Spleen (tissue), 11 donors: ENCODE results near the gene CECR2. TPM values are rescaled to one million over a fixed set of nuclear protein-coding genes. Genes with fewer than 3 reads are reported as not detected.

Experiments used
- DNase-seq: peaks from one replicate; pipeline ENCODE4 v3.0.0-alpha.2; 2020
- H3K27ac ChIP-seq, 8 donors: fragments of 200-600 bp; sonication (generic) in 7 of 8; 1 replicate in 4 of 8; 2 replicates in 4 of 8; pipeline versions ENCODE4 v1.5.0 to v1.8.0; 2016 to 2021; ENCODE audit warnings: inconsistent platforms in 4 of 8, mild to moderate bottlenecking in 4 of 8, moderate library complexity in 1 of 8
- H3K27me3 ChIP-seq, 7 donors: fragments of 200-600 bp; sonication (generic) in 6 of 7; replicated peaks in 1 of 7; 1 replicate in 4 of 7; 2 replicates in 3 of 7; pipeline versions ENCODE4 v1.5.0 to v1.8.0; 2016 to 2021; ENCODE audit warnings: inconsistent platforms in 3 of 7, mild to moderate bottlenecking in 1 of 7
- H3K36me3 ChIP-seq, 6 donors: fragments of 200-600 bp; sonication (generic) in 5 of 6; 1 replicate in 4 of 6; 2 replicates in 2 of 6; pipeline versions ENCODE4 v1.5.0 to v1.8.0; 2016 to 2021; ENCODE audit warnings: inconsistent platforms in 2 of 6
- H3K4me1 ChIP-seq, 6 donors: fragments of 200-600 bp; sonication (generic) in 5 of 6; 1 replicate in 3 of 6; 2 replicates in 3 of 6; pipeline versions ENCODE4 v1.5.0 to v1.8.0; 2016 to 2021; ENCODE audit warnings: inconsistent platforms in 3 of 6
- H3K4me3 ChIP-seq, 8 donors: fragments of 200-600 bp; sonication (generic) in 7 of 8; 1 replicate in 4 of 8; 2 replicates in 4 of 8; pipeline versions ENCODE4 v1.5.0 to v1.8.0; 2016 to 2021; ENCODE audit warnings: inconsistent platforms in 4 of 8, mild to moderate bottlenecking in 4 of 8, moderate library complexity in 2 of 8
- H3K9me3 ChIP-seq, 8 donors: fragments of 200-600 bp; sonication (generic) in 7 of 8; 1 replicate in 4 of 8; 2 replicates in 4 of 8; pipeline versions ENCODE4 v1.5.0 to v1.8.0; 2016 to 2021; ENCODE audit warnings: inconsistent platforms in 4 of 8
- CTCF ChIP-seq, 11 experiments: fragments of 200-600 bp in 7 of 11; fragments of 450-650 bp in 4 of 11; sonication (generic) in 4 of 11; IDR thresholded peaks in 8 of 11; conservative IDR thresholded peaks in 3 of 11; 1 replicate in 7 of 11; 2 replicates in 4 of 11; pipeline versions ENCODE4 v1.4.0 to v1.8.0; 2016 to 2021; ENCODE audit warnings: antibody characterized with exemption in 11 of 11, inconsistent platforms in 4 of 11, mild to moderate bottlenecking in 1 of 11
- POLR2A ChIP-seq, 3 donors: fragments of 450-650 bp; IDR thresholded peaks; one replicate each; pipeline ENCODE4 v1.5.1; 2017; ENCODE audit warnings: antibody characterized with exemption in 3 of 3, mild to moderate bottlenecking in 1 of 3
- POLR2AphosphoS5 ChIP-seq, 3 donors: sonication (generic); formaldehyde crosslinking; IDR thresholded peaks; one replicate each; pipeline ENCODE4 v1.5.1; 2017; ENCODE audit warnings: antibody characterized with exemption in 3 of 3
- WGBS, 5 donors: extraction: QIAGEN DNeasy Blood & Tissue Kit in 3 of 5; methylation state at CpG; one replicate each; pipeline versions ENCODE4 v1.1.5 to v1.1.7; 2013 to 2018; 5-methylcytosine and 5-hydroxymethylcytosine counted together
- intact Hi-C: fragments of 100-400 bp; cut with DNase I; formaldehyde crosslinking; loops from one replicate; pipeline ENCODE4 v1.15.0; 2023; ENCODE audit warnings: low total_unique reads
- polyA plus RNA-seq, 3 donors: library from polyadenylated mRNA; stranded (reverse); fragments of 200-250 nt; gene quantifications; one replicate each; pipeline ENCODE4 v1.2.1, GENCODE V29; 2013
- total RNA-seq, 7 donors: library from RNA; depleted of rRNA in 3 of 7; stranded (reverse); fragments of >200 nt in 3 of 7; fragmentation: NEBNext Ultra II Directional in 4 of 7; extraction: Animal tissue kit (Norgen Biotek cat#: 25700) in 4 of 7; gene quantifications; one replicate each; pipeline versions ENCODE4 v1.1.0 to v1.2.1, GENCODE V29; 2016 to 2021
- donor health status: healthy with polysubstance abuse.
- donor health status: DM: no; HTN: no; CAD: no; lungs with moderate emphysema.
- donor health status: DM: no; HTN: no; CAD: no.
- donor health status: Bipolar disorder and iron deficiency.
- donor health status: healthy.
- donor health status: DM: no; HTN: no; CAD: no.
- donor health status: DM: yes; HTN: yes; CAD: no.

Gene CECR2
- total and polyA plus RNA-seq, 10 donors = 0.05 to 3.0 (median 0.91) TPM

- no peak for DNase-seq
- no peaks in the 10 kb centered on the region for H3K9me3 ChIP-seq
- H3K4me1 ChIP-seq = peaks cover 0 to 24% (median 4%) of the 10 kb centered on the region in 6 donors
- peaks cover 10 to 100% (median 91%) of the 10 kb centered on the region in 6 donors for H3K36me3 ChIP-seq
- intact Hi-C loops = no loop called here
- 87 to 100% (median 95%) methylated on average over 2 of the region's 2 CpGs for WGBS, 5 donors
- TF ChIP-seq POLR2AphosphoS5 (IDR thresholded peaks at IDR 0.05) (no peak), CTCF (IDR thresholded peaks at IDR 0.05 in 8 of 11, conservative IDR thresholded peaks at IDR 0.05 in 3 of 11) (no peak), POLR2A (IDR thresholded peaks at IDR 0.05) (no peak)
- H3K27ac ChIP-seq = no peak overlapping the region
- H3K27me3 ChIP-seq = no peaks in the 10 kb centered on the region
- H3K4me3 ChIP-seq = no peak overlapping the region
Observed at GRCh38 chr22:17597217-17597616, 228.0 kb downstream of the CECR2 start.

DNA sequence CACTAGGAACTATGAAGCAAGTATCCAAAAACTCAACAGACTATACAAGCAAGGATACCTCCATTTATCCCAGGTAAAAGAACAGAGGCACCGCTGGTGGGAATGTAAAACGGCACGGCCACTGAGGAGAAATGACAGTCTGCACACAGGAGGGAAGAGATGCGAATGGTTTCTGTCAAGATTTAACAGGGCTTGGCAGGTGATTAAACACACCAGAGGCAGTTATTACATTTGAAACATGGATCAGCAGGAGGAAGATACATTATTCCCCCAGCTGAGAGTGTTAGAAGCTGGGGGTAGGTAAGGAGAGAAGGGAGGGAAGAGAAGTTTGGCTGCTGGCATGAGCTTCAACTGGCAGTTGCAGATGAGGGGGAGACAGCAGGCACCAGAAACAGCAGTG lies 229.1 kb downstream of the CECR2 start:
- Histone ChIP-seq H3K4me1 (peaks cover 0 to 24% (median 4%) of the 10 kb centered on the region in 6 donors), H3K36me3 (peaks cover 10 to 100% (median 82%) of the 10 kb centered on the region in 6 donors), H3K9me3 (no peaks in the 10 kb centered on the region), H3K27me3 (no peaks in the 10 kb centered on the region), H3K4me3 (no peak overlapping the region), H3K27ac (no peak overlapping the region)
- 93 to 100% (median 96%) methylated on average over 4 of the region's 4 CpGs for WGBS, 5 donors
- TF ChIP-seq POLR2AphosphoS5 (IDR thresholded peaks at IDR 0.05) (no peak), POLR2A (IDR thresholded peaks at IDR 0.05) (no peak), CTCF (IDR thresholded peaks at IDR 0.05 in 8 of 11, conservative IDR thresholded peaks at IDR 0.05 in 3 of 11) (no peak)
- peak; percentile 14 for DNase-seq
- intact Hi-C loops = no loop called here

GRCh38 chr22:17601031-17601430 lies 231.8 kb downstream of the CECR2 start:
- TF ChIP-seq POLR2A (IDR thresholded peaks at IDR 0.05) (no peak), CTCF (IDR thresholded peaks at IDR 0.05 in 8 of 11, conservative IDR thresholded peaks at IDR 0.05 in 3 of 11) (no peak)
- H3K27ac ChIP-seq = no peak overlapping the region
- H3K36me3 ChIP-seq = peaks cover 10 to 100% (median 57%) of the 10 kb centered on the region in 6 donors
- intact Hi-C loops = no loop called here
- H3K9me3 ChIP-seq = no peaks in the 10 kb centered on the region
- H3K27me3 ChIP-seq = no peaks in the 10 kb centered on the region
- no peak overlapping the region for H3K4me3 ChIP-seq
- peak; percentile 20 for DNase-seq
- H3K4me1 ChIP-seq = peaks cover 0 to 13% (median 0%) of the 10 kb centered on the region in 6 donors
- 81 to 94% (median 90%) methylated on average over 3 of the region's 3 CpGs for WGBS, 5 donors

DNA sequence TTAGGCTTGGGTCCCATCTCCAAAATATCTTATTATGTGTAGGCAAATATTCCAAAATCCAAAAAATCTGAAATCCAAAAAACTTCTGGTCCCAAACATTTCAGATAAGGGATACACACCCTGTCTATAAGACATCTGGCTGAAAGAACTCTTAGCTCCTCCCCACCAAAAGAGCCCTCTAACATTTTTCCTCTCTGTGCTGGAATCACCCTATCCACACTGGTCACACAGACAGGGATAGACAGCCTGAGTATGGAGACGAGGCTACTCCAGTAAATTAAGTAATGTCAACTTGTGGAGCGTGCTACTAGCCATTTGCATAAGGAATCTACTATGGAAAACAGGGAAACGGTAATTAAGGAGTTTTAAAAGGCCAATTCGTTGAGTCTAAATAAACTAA lies 234.4 kb downstream of the CECR2 start:
- H3K4me3 ChIP-seq = no peak overlapping the region
- no peaks in the 10 kb centered on the region for H3K9me3 ChIP-seq
- intact Hi-C loops = no loop called here
- H3K27ac ChIP-seq = no peak overlapping the region
- TF ChIP-seq POLR2AphosphoS5 (IDR thresholded peaks at IDR 0.05) = no peak
- TF ChIP-seq CTCF (IDR thresholded peaks at IDR 0.05 in 8 of 11, conservative IDR thresholded peaks at IDR 0.05 in 3 of 11) = no peak
- TF ChIP-seq POLR2A (IDR thresholded peaks at IDR 0.05) = no peak
- H3K4me1 ChIP-seq = peaks cover 0 to 28% (median 2%) of the 10 kb centered on the region in 6 donors
- peaks cover 5 to 100% (median 45%) of the 10 kb centered on the region in 6 donors for H3K36me3 ChIP-seq
- DNase-seq = no peak
- no peaks in the 10 kb centered on the region for H3K27me3 ChIP-seq
- 90 to 98% (median 93%) methylated on average over 4 of the region's 4 CpGs for whole genome bisulfite sequencing, 5 donors
